Measurements from ENCODE around the gene GUCY1A2. TPM values are rescaled to one million over a fixed set of nuclear protein-coding genes. Genes with fewer than 3 reads are reported as not detected.

The GUCY1A2 gene
- total and polyA plus RNA-seq, 2 donors (not counting 1 experiment from before 2014, with no cell fraction given), result not detected

DNA sequence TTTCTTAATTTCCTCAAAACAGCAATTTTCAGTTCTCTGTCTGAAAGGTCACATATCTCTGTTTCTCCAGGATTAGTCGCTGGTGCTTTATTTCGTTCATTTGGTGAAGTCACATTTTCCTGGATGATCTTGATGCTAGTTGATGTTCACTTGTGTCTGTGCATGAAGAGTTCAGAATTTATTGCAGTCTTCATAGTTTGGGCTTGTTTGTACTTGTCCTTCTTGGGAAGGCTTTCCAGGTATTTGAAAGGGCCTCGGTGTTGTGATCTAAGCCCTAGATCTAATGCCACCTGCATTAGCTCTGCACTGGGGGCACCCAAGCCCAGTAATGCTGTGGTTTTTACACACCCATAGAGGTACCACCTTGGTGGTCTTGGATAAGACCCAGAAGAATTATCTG, 228.9 kb downstream of the GUCY1A2 start:
- Mint-ChIP-seq H3K4me3 (no peak overlapping the region), H3K27ac (no peak overlapping the region), H3K9me3 (ENCODE audit: insufficient read depth) (no peaks in the 10 kb centered on the region), H3K4me1 (no peaks in the 10 kb centered on the region), H3K27me3 (no peaks in the 10 kb centered on the region)
- ATAC-seq (ENCODE audit: low read depth), result no peak
- Histone ChIP-seq H3K36me3 (replicated peaks in 1 of 2; ENCODE audit: control extremely low read depth in 1 of 2, control insufficient read depth in 1 of 2, extremely low read depth in 1 of 2, insufficient read depth in 2 of 2, low read length in 1 of 2) (no peaks in the 10 kb centered on the region), H3K4me3 (ENCODE audit: control extremely low read depth in 1 of 5, extremely low read depth in 1 of 5, insufficient read depth in 1 of 5, low read depth in 2 of 5, low read length in 4 of 5) (no peak overlapping the region), H3K4me1 (ENCODE audit: control insufficient read depth in 2 of 2, insufficient read depth in 2 of 2, low read length in 2 of 2) (no peaks in the 10 kb centered on the region), H3K79me2 (ENCODE audit: control insufficient read depth, insufficient read depth, low read length) (no peaks in the 10 kb centered on the region), H4K20me1 (ENCODE audit: control insufficient read depth, insufficient read depth, low read length, poor library complexity, severe bottlenecking) (no peaks in the 10 kb centered on the region), H3K27ac (ENCODE audit: low read length in 2 of 2) (no peak overlapping the region), H3K9me3 (ENCODE audit: control extremely low read depth in 1 of 3, control insufficient read depth in 2 of 3, insufficient read depth in 1 of 3, low read length in 2 of 3) (peaks cover 0 to 6% (median 0%) of the 10 kb centered on the region in 3 donors), H2AFZ (ENCODE audit: insufficient read depth, low read depth, low read length, poor library complexity, severe bottlenecking) (no peak overlapping the region), H3K4me2 (replicated peaks; ENCODE audit: low read depth, low read length, poor library complexity, severe bottlenecking) (no peak overlapping the region), H3K27me3 (replicated peaks in 1 of 4; ENCODE audit: control extremely low read depth in 1 of 4, control insufficient read depth in 3 of 4, insufficient read depth in 4 of 4, low read length in 3 of 4) (no peaks in the 10 kb centered on the region), H3K9ac (ENCODE audit: low read length) (no peak overlapping the region)
- WGBS (ENCODE audit: insufficient coverage), result 100% methylated on average over 3 of the region's 3 CpGs
- intact Hi-C loops (cut with micrococcal nuclease), result no loop called here
- ChIA-PET POLR2A (no interaction called here), CTCF (no interaction called here)
- DNase-seq, result no peak
- TF ChIP-seq, protein P1, sequence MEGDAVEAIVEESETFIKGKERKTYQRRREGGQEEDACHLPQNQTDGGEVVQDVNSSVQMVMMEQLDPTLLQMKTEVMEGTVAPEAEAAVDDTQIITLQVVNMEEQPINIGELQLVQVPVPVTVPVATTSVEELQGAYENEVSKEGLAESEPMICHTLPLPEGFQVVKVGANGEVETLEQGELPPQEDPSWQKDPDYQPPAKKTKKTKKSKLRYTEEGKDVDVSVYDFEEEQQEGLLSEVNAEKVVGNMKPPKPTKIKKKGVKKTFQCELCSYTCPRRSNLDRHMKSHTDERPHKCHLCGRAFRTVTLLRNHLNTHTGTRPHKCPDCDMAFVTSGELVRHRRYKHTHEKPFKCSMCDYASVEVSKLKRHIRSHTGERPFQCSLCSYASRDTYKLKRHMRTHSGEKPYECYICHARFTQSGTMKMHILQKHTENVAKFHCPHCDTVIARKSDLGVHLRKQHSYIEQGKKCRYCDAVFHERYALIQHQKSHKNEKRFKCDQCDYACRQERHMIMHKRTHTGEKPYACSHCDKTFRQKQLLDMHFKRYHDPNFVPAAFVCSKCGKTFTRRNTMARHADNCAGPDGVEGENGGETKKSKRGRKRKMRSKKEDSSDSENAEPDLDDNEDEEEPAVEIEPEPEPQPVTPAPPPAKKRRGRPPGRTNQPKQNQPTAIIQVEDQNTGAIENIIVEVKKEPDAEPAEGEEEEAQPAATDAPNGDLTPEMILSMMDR (IDR thresholded peaks at IDR 0.05), result no peak
- no peak for TF ChIP-seq EZH2 (IDR thresholded peaks at IDR 0.05; ENCODE audit: borderline replicate concordance, insufficient read depth, low read depth, low read length, poor library complexity, severe bottlenecking)

- no peak overlapping the region for H3K4me3 ChIP-seq (ENCODE audit: control extremely low read depth in 1 of 5, extremely low read depth in 1 of 5, insufficient read depth in 1 of 5, low read depth in 2 of 5, low read length in 4 of 5)
- no peak overlapping the region for H3K9ac ChIP-seq (ENCODE audit: low read length)
- peaks cover 0 to 6% (median 0%) of the 10 kb centered on the region in 3 donors for H3K9me3 ChIP-seq (ENCODE audit: control extremely low read depth in 1 of 3, control insufficient read depth in 2 of 3, insufficient read depth in 1 of 3, low read length in 2 of 3)
- ChIA-PET CTCF (no interaction called here), POLR2A (no interaction called here)
- no peak overlapping the region for H3K4me3 Mint-ChIP-seq
- ATAC-seq (ENCODE audit: low read depth), result no peak
- no peak overlapping the region for H3K27ac ChIP-seq (ENCODE audit: low read length in 2 of 2)
- H3K4me1 ChIP-seq (ENCODE audit: control insufficient read depth in 2 of 2, insufficient read depth in 2 of 2, low read length in 2 of 2), result no peaks in the 10 kb centered on the region
- intact Hi-C loops (cut with micrococcal nuclease), result no loop called here
- WGBS (ENCODE audit: insufficient coverage), result no CpG with 5 or more reads among the region's 1 CpG
- H3K4me1 Mint-ChIP-seq, result no peaks in the 10 kb centered on the region
- H3K27ac Mint-ChIP-seq, result no peak overlapping the region
- H3K36me3 ChIP-seq (replicated peaks in 1 of 2; ENCODE audit: control extremely low read depth in 1 of 2, control insufficient read depth in 1 of 2, extremely low read depth in 1 of 2, insufficient read depth in 2 of 2, low read length in 1 of 2), result no peaks in the 10 kb centered on the region
- TF ChIP-seq, protein P1 (IDR thresholded peaks at IDR 0.05), result no peak
- no peak for TF ChIP-seq EZH2 (IDR thresholded peaks at IDR 0.05; ENCODE audit: borderline replicate concordance, insufficient read depth, low read depth, low read length, poor library complexity, severe bottlenecking)
- H3K27me3 Mint-ChIP-seq, result no peaks in the 10 kb centered on the region
- no peaks in the 10 kb centered on the region for H3K79me2 ChIP-seq (ENCODE audit: control insufficient read depth, insufficient read depth, low read length)
- H3K27me3 ChIP-seq (replicated peaks in 1 of 4; ENCODE audit: control extremely low read depth in 1 of 4, control insufficient read depth in 3 of 4, insufficient read depth in 4 of 4, low read length in 3 of 4), result no peaks in the 10 kb centered on the region
- H3K9me3 Mint-ChIP-seq (ENCODE audit: insufficient read depth), result no peaks in the 10 kb centered on the region
- H2AFZ ChIP-seq (ENCODE audit: insufficient read depth, low read depth, low read length, poor library complexity, severe bottlenecking), result no peak overlapping the region
- H4K20me1 ChIP-seq (ENCODE audit: control insufficient read depth, insufficient read depth, low read length, poor library complexity, severe bottlenecking), result no peaks in the 10 kb centered on the region
- DNase-seq, result no peak
- no peak overlapping the region for H3K4me2 ChIP-seq (replicated peaks; ENCODE audit: low read depth, low read length, poor library complexity, severe bottlenecking)
Observed at GRCh38 chr11:106787454-106787853, 230.8 kb downstream of the GUCY1A2 start.

Data from B cell (primary cell).